ENCODE measurements around the gene KIAA1217.

KIAA1217 gene

GRCh38 chr10:24515481-24515880 is 306.5 kb downstream of the KIAA1217 start:
- DNase-seq, result no peak

GRCh38 chr10:24518411-24518810 is 309.5 kb downstream of the KIAA1217 start:
- no peak for DNase-seq

GRCh38 chr10:24518981-24519597 is 310.2 kb downstream of the KIAA1217 start:
- DNase-seq, result peak; percentile 26

GRCh38 chr10:24519950-24520349 is 311.0 kb downstream of the KIAA1217 start:
- peak; percentile 1 for DNase-seq

- no peak for DNase-seq
Observed at GRCh38 chr10:24524314-24524713, 315.4 kb downstream of the KIAA1217 start.

GRCh38 chr10:24526085-24526649 is 317.2 kb downstream of the KIAA1217 start:
- no peak for DNase-seq

- DNase-seq, result no peak
Observed at GRCh38 chr10:24528946-24529345, 320.0 kb downstream of the KIAA1217 start.

- DNase-seq, result no peak
Observed at GRCh38 chr10:24531439-24531838, 322.5 kb downstream of the KIAA1217 start.

GRCh38 chr10:24533981-24534380 is 325.0 kb downstream of the KIAA1217 start:
- DNase-seq, result no peak

GRCh38 chr10:24536636-24537035 is 327.7 kb downstream of the KIAA1217 start:
- no peak for DNase-seq

- DNase-seq, result no peak
Observed at GRCh38 chr10:24541239-24541753, 332.4 kb downstream of the KIAA1217 start.

GRCh38 chr10:24542314-24543270 is 333.7 kb downstream of the KIAA1217 start:
- no peak for DNase-seq

GRCh38 chr10:24544776-24545175 is 335.8 kb downstream of the KIAA1217 start:
- DNase-seq, result no peak

GRCh38 chr10:24545585-24545984 is 336.6 kb downstream of the KIAA1217 start:
- DNase-seq, result no peak

- no peak for DNase-seq
Observed at GRCh38 chr10:24550680-24551079, 341.7 kb downstream of the KIAA1217 start.

- DNase-seq, result no peak
Observed at GRCh38 chr10:24551161-24551560, 342.2 kb downstream of the KIAA1217 start.

- no peak for DNase-seq
Observed at GRCh38 chr10:24552346-24553016, 343.5 kb downstream of the KIAA1217 start.

GRCh38 chr10:24553051-24553612 is 344.2 kb downstream of the KIAA1217 start:
- DNase-seq, result no peak

- DNase-seq, result no peak
Observed at GRCh38 chr10:24554036-24554435, 345.1 kb downstream of the KIAA1217 start.

GRCh38 chr10:24556126-24556749 is 347.3 kb downstream of the KIAA1217 start:
- no peak for DNase-seq

- DNase-seq, result peak; percentile 33
Observed at GRCh38 chr10:24556750-24557742, 348.1 kb downstream of the KIAA1217 start.
